B cell (primary cell): ENCODE measurements around the gene TTC28. TPM values are rescaled to one million over a fixed set of nuclear protein-coding genes. Genes with fewer than 3 reads are reported as not detected.

ENCODE experiments used
- ATAC-seq: fragments of 200-7000 bp; cut with Tn5 transposase; one replicate; pipeline ENCODE4 v1.10.0; 2021; ENCODE audit warnings: low read depth, mild to moderate bottlenecking, moderate number of reproducible peaks, moderate library complexity
- CTCF ChIA-PET: fragments of 350-600 bp; sonication (Branson Sonifier 250); formaldehyde crosslinking; loops from one replicate; lab custom pipeline; 2021; ENCODE audit warnings: antibody characterized with exemption, inconsistent platforms; lab: Charles Lee
- POLR2A ChIA-PET: fragments of 350-600 bp; sonication (Branson Sonifier 250); formaldehyde crosslinking; loops from one replicate; lab custom pipeline; 2021; ENCODE audit warnings: antibody characterized with exemption; lab: Charles Lee
- DNase-seq: peaks from one replicate; pipeline ENCODE4 v3.0.0; 2013
- H2AFZ ChIP-seq: 2 replicates; pipeline ENCODE4 v1.6.1; 2012; ENCODE audit warnings: mild to moderate bottlenecking, low read depth, low read length; ENCODE audit not compliant: insufficient read depth, poor library complexity, severe bottlenecking
- H3K27ac ChIP-seq, 2 donors: 1 replicate in 1 of 2; 2 replicates in 1 of 2; pipeline ENCODE4 v1.5.1; 2012 to 2013; ENCODE audit warnings: low read length in 2 of 2, mild to moderate bottlenecking in 2 of 2, moderate library complexity in 1 of 2
- H3K27me3 ChIP-seq, 4 experiments: fragments of 200-600 bp in 1 of 4; sonication (generic) in 1 of 4; replicated peaks in 1 of 4; 1 replicate in 2 of 4; 2 replicates in 2 of 4; pipeline versions ENCODE4 v1.6.1 to v1.7.0; 2013 to 2016; ENCODE audit warnings: low read length in 3 of 4, mild to moderate bottlenecking in 2 of 4, mixed read lengths in 1 of 4, moderate library complexity in 1 of 4; ENCODE audit not compliant: insufficient read depth in 4 of 4, control insufficient read depth in 3 of 4; ENCODE audit errors: control extremely low read depth in 1 of 4
- H3K36me3 ChIP-seq, 2 experiments: replicated peaks in 1 of 2; 1 replicate in 1 of 2; 2 replicates in 1 of 2; pipeline versions ENCODE4 v1.6.1 to v1.7.1; 2013; ENCODE audit warnings: low read length in 1 of 2; ENCODE audit not compliant: insufficient read depth in 2 of 2, control insufficient read depth in 1 of 2; ENCODE audit errors: control extremely low read depth in 1 of 2, extremely low read depth in 1 of 2
- H3K4me1 ChIP-seq, 2 donors: fragments of 200-600 bp in 1 of 2; sonication (generic) in 1 of 2; 1 replicate in 1 of 2; 2 replicates in 1 of 2; pipeline versions ENCODE4 v1.5.1 to v1.6.1; 2013 to 2017; ENCODE audit warnings: low read length in 2 of 2; ENCODE audit not compliant: control insufficient read depth in 2 of 2, insufficient read depth in 2 of 2
- H3K4me2 ChIP-seq: replicated peaks from 2 replicates; pipeline ENCODE3; 2012; ENCODE audit warnings: mild to moderate bottlenecking, low read depth, low read length; ENCODE audit not compliant: poor library complexity, severe bottlenecking
- H3K4me3 ChIP-seq, 5 experiments: fragments of 200-600 bp in 1 of 5; sonication (generic) in 1 of 5; 1 replicate in 3 of 5; 2 replicates in 2 of 5; pipeline versions ENCODE4 v1.5.1 to v1.7.0; 2011 to 2016; ENCODE audit warnings: low read length in 4 of 5, mild to moderate bottlenecking in 4 of 5, low read depth in 2 of 5, control low read depth in 1 of 5, moderate library complexity in 1 of 5; ENCODE audit not compliant: insufficient read depth in 1 of 5; ENCODE audit errors: control extremely low read depth in 1 of 5, extremely low read depth in 1 of 5
- H3K79me2 ChIP-seq: fragments of 200-600 bp; sonication (generic); one replicate; pipeline ENCODE4 v1.6.0; 2016; ENCODE audit warnings: low read length; ENCODE audit not compliant: control insufficient read depth, insufficient read depth
- H3K9ac ChIP-seq: fragments of 200-600 bp; sonication (generic); 2 replicates; pipeline ENCODE4 v1.6.1; 2017; ENCODE audit warnings: mild to moderate bottlenecking, low read length, moderate library complexity
- H3K9me3 ChIP-seq, 3 donors: one replicate each; pipeline versions ENCODE4 v1.6.1 to v1.7.1; 2013; ENCODE audit warnings: low read length in 2 of 3; ENCODE audit not compliant: control insufficient read depth in 2 of 3, insufficient read depth in 1 of 3; ENCODE audit errors: control extremely low read depth in 1 of 3
- H4K20me1 ChIP-seq: 2 replicates; pipeline ENCODE4 v1.6.0; 2012; ENCODE audit warnings: mild to moderate bottlenecking, low read length; ENCODE audit not compliant: insufficient read depth, control insufficient read depth, poor library complexity, severe bottlenecking
- H3K27ac Mint-ChIP-seq: one replicate; pipeline ENCODE4 v1.8.0; 2021; ENCODE audit warnings: mixed read lengths
- H3K27me3 Mint-ChIP-seq: one replicate; pipeline ENCODE4 v1.8.0; 2021; ENCODE audit warnings: mixed read lengths
- H3K4me1 Mint-ChIP-seq: one replicate; pipeline ENCODE4 v1.8.0; 2021; ENCODE audit warnings: mixed read lengths
- H3K4me3 Mint-ChIP-seq: one replicate; pipeline ENCODE4 v1.8.0; 2021; ENCODE audit warnings: mixed read lengths
- H3K9me3 Mint-ChIP-seq: one replicate; pipeline ENCODE4 v1.8.0; 2022; ENCODE audit warnings: mixed read lengths; ENCODE audit not compliant: insufficient read depth
- CTCF ChIP-seq: fragments of 200-600 bp; IDR thresholded peaks from one replicate; pipeline ENCODE4 v1.8.0; 2022; ENCODE audit warnings: antibody characterized with exemption, mild to moderate bottlenecking
- EZH2 ChIP-seq: IDR thresholded peaks from 2 replicates; pipeline ENCODE4 v1.6.1; 2012; ENCODE audit warnings: borderline replicate concordance, low read depth, mild to moderate bottlenecking, moderate library complexity, low read length; ENCODE audit not compliant: insufficient read depth, poor library complexity, severe bottlenecking
- WGBS: methylation state at CpG from one replicate; pipeline ENCODE4 v1.1.5; 2013; ENCODE audit warnings: missing lambda C conversion rate; ENCODE audit not compliant: insufficient coverage; 5-methylcytosine and 5-hydroxymethylcytosine counted together
- intact Hi-C: fragments of 100-400 bp; cut with micrococcal nuclease; formaldehyde crosslinking; loops from one replicate; pipeline ENCODE4 v1.10.0; 2022
- polyA plus RNA-seq: library from polyadenylated mRNA; depleted of rRNA; stranded (reverse); fragments of >200 nt; gene quantifications from 2 replicates; pipeline ENCODE4 v1.2.3, GENCODE V29; 2012
- total RNA-seq, 2 donors: library from RNA; stranded (reverse); fragments of 120-200 nt in 1 of 2; gene quantifications; 1 replicate in 1 of 2; 2 replicates in 1 of 2; pipeline versions ENCODE4 v1.2.3 to v1.2.4, GENCODE V29; 2013 to 2022

The TTC28 gene
- total and polyA plus RNA-seq, 2 donors (not counting 1 experiment from before 2014, with no cell fraction given), result 4.5 to 7.3 TPM

- Histone ChIP-seq H3K9ac (no peak overlapping the region), H4K20me1 (no peaks in the 10 kb centered on the region), H3K36me3 (no peaks in the 10 kb centered on the region), H3K9me3 (no peaks in the 10 kb centered on the region), H3K4me2 (no peak overlapping the region), H3K4me1 (no peaks in the 10 kb centered on the region), H3K4me3 (no peak overlapping the region), H3K79me2 (no peaks in the 10 kb centered on the region), H3K27ac (no peak overlapping the region), H3K27me3 (no peaks in the 10 kb centered on the region), H2AFZ (no peak overlapping the region)
- Mint-ChIP-seq H3K4me3 (no peak overlapping the region), H3K27ac (no peak overlapping the region), H3K4me1 (no peaks in the 10 kb centered on the region), H3K9me3 (no peaks in the 10 kb centered on the region), H3K27me3 (peaks cover 3% of the 10 kb centered on the region)
- DNase-seq (no peak), ATAC-seq (no peak)
- TF ChIP-seq CTCF (no peak), EZH2 (no peak)
- no CpG with 5 or more reads among the region's 2 CpGs for WGBS
- ChIA-PET POLR2A (no interaction called here), CTCF (no interaction called here)
- intact Hi-C loops, result no loop called here
Observed at GRCh38 chr22:28462901-28463300, 216.7 kb downstream of the TTC28 start.

- H2AFZ ChIP-seq, result no peak overlapping the region
- no peak overlapping the region for H3K4me3 ChIP-seq
- no peaks in the 10 kb centered on the region for H3K4me1 ChIP-seq
- H3K36me3 ChIP-seq, result no peaks in the 10 kb centered on the region
- no peak for TF ChIP-seq EZH2
- TF ChIP-seq CTCF, result no peak
- no peak overlapping the region for H3K27ac ChIP-seq
- no peaks in the 10 kb centered on the region for H3K9me3 ChIP-seq
- Mint-ChIP-seq H3K4me1 (no peaks in the 10 kb centered on the region), H3K27ac (no peak overlapping the region), H3K27me3 (peaks cover 3% of the 10 kb centered on the region), H3K4me3 (no peak overlapping the region), H3K9me3 (no peaks in the 10 kb centered on the region)
- ChIA-PET POLR2A (no interaction called here), CTCF (no interaction called here)
- ATAC-seq (no peak), DNase-seq (no peak)
- no peak overlapping the region for H3K4me2 ChIP-seq
- H4K20me1 ChIP-seq, result no peaks in the 10 kb centered on the region
- intact Hi-C loops, result no loop called here
- H3K27me3 ChIP-seq, result no peaks in the 10 kb centered on the region
- H3K79me2 ChIP-seq, result no peaks in the 10 kb centered on the region
- no CpG with 5 or more reads among the region's 1 CpG for WGBS
- no peak overlapping the region for H3K9ac ChIP-seq
Observed at GRCh38 chr22:28462041-28462440, 217.6 kb downstream of the TTC28 start.
